Measurements from ENCODE around the gene SDC3. TPM values are rescaled to one million over a fixed set of nuclear protein-coding genes. Genes with fewer than 3 reads are reported as not detected.
A peak's percentile ranks its signal among the peaks of the same experiment; 100 is the strongest.

SDC3 gene
- polyA plus RNA-seq, 3 donors, result 0.05 to 1.2 (median 0.12) TPM

DNA sequence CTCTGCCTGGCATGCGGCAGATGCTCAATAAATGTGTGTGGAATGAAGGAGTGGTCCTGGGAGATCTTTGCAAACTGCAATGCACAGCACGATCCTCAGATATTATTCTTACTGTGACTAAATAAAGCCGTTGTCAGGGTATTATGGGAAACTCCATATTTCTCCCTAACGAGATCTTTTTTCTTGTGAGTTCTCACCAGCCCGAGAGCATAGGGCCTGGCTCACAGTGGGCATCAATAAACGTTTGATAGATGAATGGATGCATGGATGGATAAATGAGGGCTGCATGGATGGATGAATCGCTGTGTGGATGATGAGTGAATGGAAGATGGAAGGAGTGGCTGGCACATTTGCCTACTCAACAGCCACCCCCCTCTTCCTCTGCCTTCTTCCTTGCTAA lies 69.6 kb downstream of the SDC3 start:
- TF ChIP-seq CTCF (IDR thresholded peaks at IDR 0.05), result no peak
- peaks cover 13 to 15% of the 10 kb centered on the region in 2 donors for H3K4me1 ChIP-seq (ENCODE audit: control insufficient read depth in 1 of 2, insufficient read depth in 2 of 2, low read length in 2 of 2)
- Mint-ChIP-seq H3K27ac (no peak overlapping the region), H3K4me1 (peaks cover 16% of the 10 kb centered on the region), H3K27me3 (ENCODE audit: low read depth in 3 of 3) (peaks cover 83 to 92% (median 85%) of the 10 kb centered on the region in 3 donors), H3K36me3 (peaks cover 0 to 4% of the 10 kb centered on the region in 2 donors), H3K9me3 (peaks cover 0 to 11% (median 4%) of the 10 kb centered on the region in 7 donors), H3K4me3 (peak overlapping the region in 1 of 2 donors; percentile 81)
- peaks cover 75 to 88% of the 10 kb centered on the region in 2 donors for H3K27me3 ChIP-seq (ENCODE audit: control insufficient read depth in 2 of 2, insufficient read depth in 2 of 2, low read length in 2 of 2)
- WGBS (ENCODE audit: insufficient coverage), result no CpG with 5 or more reads among the region's 7 CpGs
- DNase-seq, result no peak
- no peak overlapping the region for H3K27ac ChIP-seq (ENCODE audit: low read depth in 1 of 2, low read length in 2 of 2)
- no peak overlapping the region for H3K9ac ChIP-seq (ENCODE audit: insufficient read depth, low read length, poor library complexity, severe bottlenecking)
- intact Hi-C loops (cut with micrococcal nuclease), result no loop called here
- no peak overlapping the region for H2AFZ ChIP-seq (ENCODE audit: insufficient read depth, low read depth, low read length, poor library complexity, severe bottlenecking)
- no peak overlapping the region for H3K4me3 ChIP-seq (replicated peaks in 1 of 3; ENCODE audit: low read depth in 2 of 3, low read length in 3 of 3)
- no peak overlapping the region for H3K4me2 ChIP-seq (replicated peaks; ENCODE audit: extremely low read depth, low read length, poor library complexity, severe bottlenecking)
- H3K36me3 ChIP-seq (replicated peaks in 1 of 2; ENCODE audit: control insufficient read depth in 1 of 2, insufficient read depth in 2 of 2, low read length in 2 of 2), result no peaks in the 10 kb centered on the region
- H4K20me1 ChIP-seq (ENCODE audit: insufficient read depth, low read length), result no peaks in the 10 kb centered on the region
- peaks cover 0 to 7% of the 10 kb centered on the region in 2 donors for H3K9me3 ChIP-seq (replicated peaks in 1 of 2; ENCODE audit: control insufficient read depth in 1 of 2, insufficient read depth in 1 of 2, low read length in 2 of 2)
- H3K79me2 ChIP-seq (ENCODE audit: insufficient read depth, low read length), result no peaks in the 10 kb centered on the region

- Histone ChIP-seq H2AFZ (ENCODE audit: insufficient read depth, low read depth, low read length, poor library complexity, severe bottlenecking) (no peak overlapping the region), H4K20me1 (ENCODE audit: insufficient read depth, low read length) (no peaks in the 10 kb centered on the region), H3K4me1 (ENCODE audit: control insufficient read depth in 1 of 2, insufficient read depth in 2 of 2, low read length in 2 of 2) (peaks cover 13 to 15% of the 10 kb centered on the region in 2 donors), H3K9ac (ENCODE audit: insufficient read depth, low read length, poor library complexity, severe bottlenecking) (no peak overlapping the region), H3K9me3 (replicated peaks in 1 of 2; ENCODE audit: control insufficient read depth in 1 of 2, insufficient read depth in 1 of 2, low read length in 2 of 2) (peaks cover 0 to 7% of the 10 kb centered on the region in 2 donors), H3K4me3 (replicated peaks in 1 of 3; ENCODE audit: low read depth in 2 of 3, low read length in 3 of 3) (no peak overlapping the region), H3K36me3 (replicated peaks in 1 of 2; ENCODE audit: control insufficient read depth in 1 of 2, insufficient read depth in 2 of 2, low read length in 2 of 2) (no peaks in the 10 kb centered on the region), H3K27me3 (ENCODE audit: control insufficient read depth in 2 of 2, insufficient read depth in 2 of 2, low read length in 2 of 2) (peaks cover 74 to 85% of the 10 kb centered on the region in 2 donors), H3K4me2 (replicated peaks; ENCODE audit: extremely low read depth, low read length, poor library complexity, severe bottlenecking) (no peak overlapping the region), H3K79me2 (ENCODE audit: insufficient read depth, low read length) (no peaks in the 10 kb centered on the region), H3K27ac (ENCODE audit: low read depth in 1 of 2, low read length in 2 of 2) (no peak overlapping the region)
- Mint-ChIP-seq H3K4me1 (peaks cover 16% of the 10 kb centered on the region), H3K27me3 (ENCODE audit: low read depth in 3 of 3) (peaks cover 77 to 88% (median 85%) of the 10 kb centered on the region in 3 donors), H3K9me3 (peaks cover 0 to 7% (median 4%) of the 10 kb centered on the region in 7 donors), H3K36me3 (peaks cover 0 to 4% of the 10 kb centered on the region in 2 donors), H3K27ac (no peak overlapping the region), H3K4me3 (peak overlapping the region in 1 of 2 donors; percentile 3)
- intact Hi-C loops (cut with micrococcal nuclease), result no loop called here
- WGBS (ENCODE audit: insufficient coverage), result no CpG with 5 or more reads among the region's 1 CpG
- no peak for DNase-seq
- TF ChIP-seq CTCF (IDR thresholded peaks at IDR 0.05), result no peak
Observed at GRCh38 chr1:30837653-30838052, 70.9 kb downstream of the SDC3 start.

All from CD14-positive monocyte (primary cell).